Lower leg skin (tissue), 4 donors: ENCODE results near the gene FSTL5. TPM values are rescaled to one million over a fixed set of nuclear protein-coding genes. Genes with fewer than 3 reads are reported as not detected.

ENCODE experiments used
- DNase-seq, 2 donors: peaks; one replicate each; pipeline ENCODE4 v3.0.0-alpha.2; 2019; ENCODE audit warnings: low spot score in 2 of 2
- H3K4me3 ChIP-seq: fragments of 200-600 bp; sonication (generic); 2 replicates; pipeline ENCODE4 v1.5.1; 2017; ENCODE audit warnings: mild to moderate bottlenecking, low read depth; ENCODE audit not compliant: poor library complexity, severe bottlenecking
- CTCF ChIP-seq, 3 donors: fragments of 450-650 bp; IDR thresholded peaks; one replicate each; pipeline ENCODE4 v1.5.1; 2016; ENCODE audit warnings: antibody characterized with exemption in 3 of 3, mild to moderate bottlenecking in 3 of 3, moderate library complexity in 2 of 3
- POLR2A ChIP-seq, 2 donors: fragments of 450-650 bp; IDR thresholded peaks; one replicate each; pipeline ENCODE4 v1.6.1; 2016 to 2017; ENCODE audit warnings: antibody characterized with exemption in 2 of 2, mild to moderate bottlenecking in 1 of 2, moderate library complexity in 1 of 2
- WGBS, 2 donors: methylation state at CpG; one replicate each; pipeline ENCODE4 v1.1.5; 2018; 5-methylcytosine and 5-hydroxymethylcytosine counted together
- intact Hi-C: fragments of 100-400 bp; cut with DNase I; formaldehyde crosslinking; loops from one replicate; pipeline ENCODE4 v1.15.0; 2023; ENCODE audit warnings: low total_unique reads
- total RNA-seq, 4 donors: library from RNA; depleted of rRNA; stranded (reverse); fragments of >200 nt; gene quantifications; one replicate each; pipeline ENCODE4 v1.1.0, GENCODE V29; 2016

The FSTL5 gene
- total RNA-seq, 4 donors from 2014 or later = not detected

- WGBS, 2 donors = 11 to 29% methylated on average over 1 of the region's 1 CpG
- TF ChIP-seq CTCF (IDR thresholded peaks at IDR 0.05) (no peak), POLR2A (IDR thresholded peaks at IDR 0.05) (no peak)
- intact Hi-C loops = no loop called here
- no peak for DNase-seq
- H3K4me3 ChIP-seq = no peak overlapping the region
Observed at GRCh38 chr4:161714931-161715330, 448.9 kb downstream of the FSTL5 start.

GRCh38 chr4:161714022-161714751 is 449.6 kb downstream of the FSTL5 start:
- intact Hi-C loops = no loop called here

GRCh38 chr4:161704653-161705052 is 459.1 kb downstream of the FSTL5 start:
- intact Hi-C loops = no loop called here
- TF ChIP-seq CTCF (IDR thresholded peaks at IDR 0.05) = no peak
- TF ChIP-seq POLR2A (IDR thresholded peaks at IDR 0.05) = no peak
- H3K4me3 ChIP-seq = no peak overlapping the region
- whole genome bisulfite sequencing, 2 donors = 26 to 27% methylated on average over 3 of the region's 3 CpGs
- DNase-seq = no peak

More at GRCh38 chr4:161714022-161714751, 449.6 kb downstream of the FSTL5 start:
- no peak overlapping the region for H3K4me3 ChIP-seq
- WGBS, 2 donors = 57 to 68% methylated on average over 2 of the region's 2 CpGs
- TF ChIP-seq POLR2A (IDR thresholded peaks at IDR 0.05) (no peak), CTCF (IDR thresholded peaks at IDR 0.05) (no peak)
- no peak for DNase-seq

- intact Hi-C loops = no loop called here
- no peak for TF ChIP-seq POLR2A (IDR thresholded peaks at IDR 0.05)
- no peak for TF ChIP-seq CTCF (IDR thresholded peaks at IDR 0.05)
- H3K4me3 ChIP-seq = no peak overlapping the region
- 81 to 82% methylated on average over 4 of the region's 4 CpGs for WGBS, 2 donors
- no peak for DNase-seq
Observed at GRCh38 chr4:161704040-161704439, 459.8 kb downstream of the FSTL5 start.

- WGBS, 2 donors = 78 to 90% methylated on average over 4 of the region's 4 CpGs
- DNase-seq = no peak
- TF ChIP-seq CTCF (IDR thresholded peaks at IDR 0.05) = no peak
- H3K4me3 ChIP-seq = no peak overlapping the region
- intact Hi-C loops = no loop called here
Observed at GRCh38 chr4:161702287-161702686, 461.5 kb downstream of the FSTL5 start.

GRCh38 chr4:161696944-161697343 is 466.9 kb downstream of the FSTL5 start:
- DNase-seq = no peak
- no peak for TF ChIP-seq POLR2A (IDR thresholded peaks at IDR 0.05)
- TF ChIP-seq CTCF (IDR thresholded peaks at IDR 0.05) = no peak
- no peak overlapping the region for H3K4me3 ChIP-seq
- intact Hi-C loops = no loop called here
- 63 to 73% methylated on average over 1 of the region's 1 CpG for WGBS, 2 donors
